Measurements from ENCODE around the gene POPDC2. TPM values are rescaled to one million over a fixed set of nuclear protein-coding genes. Genes with fewer than 3 reads are reported as not detected.

POPDC2 gene
- total and polyA plus RNA-seq, 2 donors (not counting 1 experiment from before 2014, with no cell fraction given): 8.0 to 9.5 TPM

GRCh38 chr3:119616056-119616455 lies 44.3 kb downstream of the POPDC2 start:
- H2AFZ ChIP-seq (ENCODE audit: insufficient read depth, low read depth, low read length, poor library complexity, severe bottlenecking): no peak overlapping the region
- CTCF ChIA-PET: no interaction called here
- intact Hi-C loops (cut with micrococcal nuclease): no loop called here
- H3K36me3 ChIP-seq (replicated peaks in 1 of 2; ENCODE audit: control extremely low read depth in 1 of 2, control insufficient read depth in 1 of 2, extremely low read depth in 1 of 2, insufficient read depth in 2 of 2, low read length in 1 of 2): no peaks in the 10 kb centered on the region
- H3K27ac ChIP-seq (ENCODE audit: low read length in 2 of 2): no peak overlapping the region
- H3K4me1 ChIP-seq (ENCODE audit: control insufficient read depth in 2 of 2, insufficient read depth in 2 of 2, low read length in 2 of 2): no peaks in the 10 kb centered on the region
- H3K27me3 Mint-ChIP-seq: no peaks in the 10 kb centered on the region
- H3K4me3 ChIP-seq (ENCODE audit: control extremely low read depth in 1 of 5, extremely low read depth in 1 of 5, insufficient read depth in 1 of 5, low read depth in 2 of 5, low read length in 4 of 5): no peak overlapping the region
- POLR2A ChIA-PET: interaction anchor here (0.5 kb wide), 1 partner anchor 23 kb away, joined by 5 read pairs; no protein-coding TSS in a partner anchor
- H3K4me1 Mint-ChIP-seq: peaks cover 6% of the 10 kb centered on the region
- H3K9me3 Mint-ChIP-seq (ENCODE audit: insufficient read depth): no peaks in the 10 kb centered on the region
- no peak overlapping the region for H3K4me3 Mint-ChIP-seq
- H3K4me2 ChIP-seq (replicated peaks; ENCODE audit: low read depth, low read length, poor library complexity, severe bottlenecking): no peak overlapping the region
- no peaks in the 10 kb centered on the region for H3K9me3 ChIP-seq (ENCODE audit: control extremely low read depth in 1 of 3, control insufficient read depth in 2 of 3, insufficient read depth in 1 of 3, low read length in 2 of 3)
- TF ChIP-seq EZH2 (IDR thresholded peaks at IDR 0.05; ENCODE audit: borderline replicate concordance, insufficient read depth, low read depth, low read length, poor library complexity, severe bottlenecking): no peak
- no peak for TF ChIP-seq CTCF (IDR thresholded peaks at IDR 0.05)
- DNase-seq: no peak
- no peak for ATAC-seq (ENCODE audit: low read depth)
- H4K20me1 ChIP-seq (ENCODE audit: control insufficient read depth, insufficient read depth, low read length, poor library complexity, severe bottlenecking): no peaks in the 10 kb centered on the region
- no peak overlapping the region for H3K27ac Mint-ChIP-seq
- H3K27me3 ChIP-seq (replicated peaks in 1 of 4; ENCODE audit: control extremely low read depth in 1 of 4, control insufficient read depth in 3 of 4, insufficient read depth in 4 of 4, low read length in 3 of 4): no peaks in the 10 kb centered on the region
- no peak overlapping the region for H3K9ac ChIP-seq (ENCODE audit: low read length)
- H3K79me2 ChIP-seq (ENCODE audit: control insufficient read depth, insufficient read depth, low read length): no peaks in the 10 kb centered on the region
- WGBS (ENCODE audit: insufficient coverage): 81% methylated on average over 3 of the region's 4 CpGs

GRCh38 chr3:119613872-119614271 lies 46.5 kb downstream of the POPDC2 start:
- H3K27me3 ChIP-seq (replicated peaks in 1 of 4; ENCODE audit: control extremely low read depth in 1 of 4, control insufficient read depth in 3 of 4, insufficient read depth in 4 of 4, low read length in 3 of 4): no peaks in the 10 kb centered on the region
- H3K9ac ChIP-seq (ENCODE audit: low read length): no peak overlapping the region
- H3K27me3 Mint-ChIP-seq: no peaks in the 10 kb centered on the region
- no peaks in the 10 kb centered on the region for H3K36me3 ChIP-seq (replicated peaks in 1 of 2; ENCODE audit: control extremely low read depth in 1 of 2, control insufficient read depth in 1 of 2, extremely low read depth in 1 of 2, insufficient read depth in 2 of 2, low read length in 1 of 2)
- H3K27ac ChIP-seq (ENCODE audit: low read length in 2 of 2): no peak overlapping the region
- no peaks in the 10 kb centered on the region for H3K9me3 ChIP-seq (ENCODE audit: control extremely low read depth in 1 of 3, control insufficient read depth in 2 of 3, insufficient read depth in 1 of 3, low read length in 2 of 3)
- H3K4me3 ChIP-seq (ENCODE audit: control extremely low read depth in 1 of 5, extremely low read depth in 1 of 5, insufficient read depth in 1 of 5, low read depth in 2 of 5, low read length in 4 of 5): no peak overlapping the region
- no peaks in the 10 kb centered on the region for H4K20me1 ChIP-seq (ENCODE audit: control insufficient read depth, insufficient read depth, low read length, poor library complexity, severe bottlenecking)
- no peak for DNase-seq
- intact Hi-C loops (cut with micrococcal nuclease): no loop called here
- CTCF ChIA-PET: no interaction called here
- no peak for ATAC-seq (ENCODE audit: low read depth)
- peaks cover under 1% of the 10 kb centered on the region for H3K4me1 Mint-ChIP-seq
- H3K4me2 ChIP-seq (replicated peaks; ENCODE audit: low read depth, low read length, poor library complexity, severe bottlenecking): no peak overlapping the region
- POLR2A ChIA-PET: no interaction called here
- no peak overlapping the region for H3K27ac Mint-ChIP-seq
- no peak overlapping the region for H3K4me3 Mint-ChIP-seq
- H3K79me2 ChIP-seq (ENCODE audit: control insufficient read depth, insufficient read depth, low read length): no peaks in the 10 kb centered on the region
- TF ChIP-seq EZH2 (IDR thresholded peaks at IDR 0.05; ENCODE audit: borderline replicate concordance, insufficient read depth, low read depth, low read length, poor library complexity, severe bottlenecking) (no peak), CTCF (IDR thresholded peaks at IDR 0.05) (no peak)
- H3K4me1 ChIP-seq (ENCODE audit: control insufficient read depth in 2 of 2, insufficient read depth in 2 of 2, low read length in 2 of 2): no peaks in the 10 kb centered on the region
- H2AFZ ChIP-seq (ENCODE audit: insufficient read depth, low read depth, low read length, poor library complexity, severe bottlenecking): no peak overlapping the region
- no peaks in the 10 kb centered on the region for H3K9me3 Mint-ChIP-seq (ENCODE audit: insufficient read depth)
- WGBS (ENCODE audit: insufficient coverage): 100% methylated on average over 2 of the region's 4 CpGs
